GM19372 (cell line): ENCODE measurements around the gene RABAC1.

Experiments
- ATAC-seq: cut with Tn5 transposase; IDR thresholded peaks from one replicate; pipeline ENCODE4 v1.9.1; 2021; ENCODE audit warnings: mild to moderate bottlenecking, low read depth, moderate library complexity; ENCODE audit not compliant: unreplicated experiment

The RABAC1 gene

DNA sequence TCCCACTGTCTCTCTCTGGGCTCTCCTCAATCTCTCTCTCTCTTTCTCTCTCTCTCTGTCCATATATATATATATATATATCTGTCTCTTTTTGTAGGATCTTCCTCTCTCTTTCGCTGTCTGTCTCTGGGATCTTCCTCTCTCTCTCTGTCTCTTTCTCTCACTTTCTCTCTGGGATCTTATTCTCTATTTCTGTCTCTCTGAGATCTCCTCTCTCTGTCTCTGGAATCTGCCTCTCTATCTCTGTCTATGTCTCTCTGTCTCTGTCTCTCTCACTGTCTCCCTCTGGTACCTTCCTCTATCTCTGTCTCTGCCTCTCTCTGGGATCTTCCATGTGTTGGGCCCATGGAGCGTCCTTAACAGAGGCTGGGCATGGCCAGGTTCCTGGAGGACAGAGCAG lies 31.5 kb upstream of the RABAC1 start:
- no peak for ATAC-seq

DNA sequence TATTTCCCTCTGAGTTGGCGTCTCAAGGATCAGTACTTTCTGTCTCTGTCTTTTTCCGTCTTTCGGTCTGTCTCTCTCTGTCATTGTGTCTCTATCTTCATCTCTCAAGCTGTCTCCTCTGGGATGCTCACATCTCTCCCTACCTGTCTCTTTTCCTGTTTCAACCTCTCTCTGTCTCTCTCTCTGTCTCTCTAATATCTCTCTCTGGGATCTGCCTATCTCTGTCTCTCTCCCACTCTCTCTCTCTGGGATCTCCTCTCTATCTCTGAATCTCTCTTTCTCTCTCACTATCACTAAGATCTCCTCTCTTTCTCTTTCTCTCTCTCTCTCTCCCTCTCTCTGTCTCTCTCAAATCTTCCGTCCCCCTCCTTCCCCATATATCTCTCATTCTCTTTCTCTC lies 30.9 kb upstream of the RABAC1 start:
- no peak for ATAC-seq

DNA sequence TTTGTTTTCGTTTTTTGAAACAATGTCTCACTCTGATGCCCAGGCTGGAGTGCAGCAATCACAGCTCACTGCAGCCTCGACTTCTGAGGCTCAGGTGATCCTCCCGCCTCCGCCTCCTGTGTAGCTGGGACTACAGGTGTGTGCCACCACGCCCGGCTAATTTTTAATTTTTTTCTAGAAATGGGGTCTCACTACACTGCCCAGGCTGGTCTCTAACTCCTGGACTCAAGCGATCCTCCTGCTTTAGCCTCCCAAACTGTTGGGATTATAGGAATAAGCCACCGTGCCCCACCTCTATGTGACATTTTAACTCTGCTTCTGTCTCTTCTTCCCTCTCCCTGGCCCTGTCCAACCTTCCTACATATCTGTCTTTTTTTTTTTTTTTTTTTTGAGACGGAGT lies 29.8 kb upstream of the RABAC1 start:
- ATAC-seq, result no peak

DNA sequence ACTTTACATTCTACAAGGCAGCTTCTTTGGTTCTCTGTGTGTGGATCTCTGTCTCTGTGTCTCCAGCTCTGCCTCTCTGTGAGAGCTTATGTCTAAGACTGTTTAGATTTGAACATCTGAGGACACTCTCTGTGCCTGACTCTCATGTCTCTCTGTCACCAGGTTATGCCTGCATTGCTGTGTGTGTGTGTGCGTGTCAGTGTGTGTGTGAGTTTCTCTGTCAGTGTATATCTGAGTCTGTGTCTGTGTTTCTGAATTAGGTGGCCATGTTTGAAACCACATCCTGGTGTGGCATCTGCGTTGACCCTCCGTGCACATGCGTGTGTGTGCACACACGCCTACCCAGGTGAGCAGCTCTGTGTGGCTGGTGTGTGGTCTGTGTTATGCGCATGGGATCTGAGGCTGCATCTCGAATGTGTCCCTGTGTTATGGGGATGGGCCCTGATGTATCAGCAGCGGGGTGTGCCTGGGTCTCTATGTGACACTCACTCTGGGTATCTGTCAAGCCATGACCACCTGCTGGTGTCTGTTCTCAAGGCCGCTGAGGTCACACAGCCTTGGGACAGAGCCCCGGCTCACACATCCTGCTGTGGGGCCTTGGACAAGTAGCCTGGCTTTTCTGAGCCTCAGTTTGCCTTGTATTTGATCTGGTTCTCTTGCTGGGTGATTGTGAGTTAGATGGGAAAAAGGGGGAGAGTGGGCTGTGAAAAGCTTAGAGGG lies 28.2 kb upstream of the RABAC1 start:
- ATAC-seq, result no peak

DNA sequence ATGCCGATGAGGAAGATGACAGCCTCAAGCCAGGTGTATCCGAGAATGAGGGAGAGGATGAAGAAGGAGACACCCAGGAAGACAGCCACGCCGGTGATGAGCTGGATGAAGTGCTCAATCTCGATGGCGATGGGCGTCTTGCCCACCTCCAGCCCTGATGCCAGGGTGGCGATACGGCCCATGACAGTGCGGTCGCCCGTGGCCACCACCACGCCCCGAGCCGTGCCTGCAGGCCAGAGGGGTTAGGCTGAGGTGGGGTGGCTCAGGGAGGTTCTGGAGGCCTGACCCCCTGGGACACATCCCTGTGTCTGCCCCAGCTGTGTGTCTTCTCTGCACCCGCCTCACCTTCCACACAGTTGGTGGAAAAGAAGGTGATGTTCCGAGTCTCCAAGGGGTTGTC lies 25.8 kb upstream of the RABAC1 start:
- no peak for ATAC-seq

DNA sequence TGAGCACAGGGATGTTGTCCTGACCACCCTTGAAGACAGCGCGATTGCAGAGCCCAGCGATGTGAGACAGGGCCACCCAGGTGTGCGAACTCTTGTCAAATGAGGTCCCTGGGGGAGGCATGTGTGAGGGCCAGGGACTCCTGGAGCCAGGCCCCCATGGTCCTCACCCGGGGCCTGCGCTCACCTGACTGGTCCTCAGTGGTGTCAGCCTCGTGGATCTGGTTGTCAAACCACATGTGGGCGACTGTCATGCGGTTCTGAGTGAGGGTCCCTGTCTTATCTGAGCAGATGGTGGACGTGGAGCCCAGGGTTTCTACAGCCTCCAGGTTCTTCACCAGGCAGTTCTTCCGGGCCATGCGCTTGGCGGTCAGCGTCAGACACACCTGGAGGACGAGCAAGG lies 22.6 kb upstream of the RABAC1 start:
- ATAC-seq, result no peak

DNA sequence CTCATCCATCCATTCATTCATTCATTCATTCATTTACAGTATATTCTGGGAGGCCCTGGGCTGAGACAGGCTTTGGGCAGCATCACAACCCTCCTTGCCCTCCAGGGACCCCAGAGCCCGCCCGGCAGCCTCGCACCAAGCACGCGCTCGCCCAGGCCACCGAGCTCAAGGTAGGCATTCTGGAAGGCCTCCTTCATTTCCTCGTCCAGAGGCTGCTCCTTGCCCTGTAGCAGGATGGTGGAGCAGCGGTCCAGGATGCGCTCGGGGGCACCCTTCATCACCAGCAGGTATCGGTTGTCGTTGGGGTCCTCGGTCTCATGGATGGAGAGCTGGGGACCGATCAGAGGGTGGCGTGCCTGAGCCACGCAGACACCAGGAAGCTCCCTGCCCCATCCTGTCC lies 19.3 kb upstream of the RABAC1 start:
- ATAC-seq, result no peak

DNA sequence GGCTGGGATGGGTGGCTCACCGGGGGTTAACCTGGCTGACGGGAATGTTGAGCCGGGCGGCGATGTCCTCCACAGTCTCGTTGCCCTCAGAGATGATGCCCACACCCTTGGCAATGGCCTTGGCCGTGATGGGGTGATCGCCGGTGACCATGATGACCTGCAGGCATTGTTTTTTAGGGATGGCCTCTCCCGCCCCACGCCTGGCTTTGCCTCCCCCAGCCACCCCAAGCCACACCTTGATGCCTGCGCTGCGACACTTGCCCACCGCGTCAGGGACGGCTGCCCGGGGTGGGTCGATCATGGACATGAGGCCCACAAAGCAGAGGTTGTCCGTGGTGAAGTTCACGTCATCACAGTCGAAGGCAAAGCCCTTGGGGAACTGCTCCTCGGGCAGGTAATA lies 18.8 kb upstream of the RABAC1 start:
- ATAC-seq, result no peak

GRCh38 chr19:41974652-41975051 lies 15.5 kb upstream of the RABAC1 start:
- no peak for ATAC-seq

- ATAC-seq, result no peak
Measured at GRCh38 chr19:41971363-41971762, 12.2 kb upstream of the RABAC1 start.

- no peak for ATAC-seq
Measured at GRCh38 chr19:41969772-41970458, 10.8 kb upstream of the RABAC1 start.

DNA sequence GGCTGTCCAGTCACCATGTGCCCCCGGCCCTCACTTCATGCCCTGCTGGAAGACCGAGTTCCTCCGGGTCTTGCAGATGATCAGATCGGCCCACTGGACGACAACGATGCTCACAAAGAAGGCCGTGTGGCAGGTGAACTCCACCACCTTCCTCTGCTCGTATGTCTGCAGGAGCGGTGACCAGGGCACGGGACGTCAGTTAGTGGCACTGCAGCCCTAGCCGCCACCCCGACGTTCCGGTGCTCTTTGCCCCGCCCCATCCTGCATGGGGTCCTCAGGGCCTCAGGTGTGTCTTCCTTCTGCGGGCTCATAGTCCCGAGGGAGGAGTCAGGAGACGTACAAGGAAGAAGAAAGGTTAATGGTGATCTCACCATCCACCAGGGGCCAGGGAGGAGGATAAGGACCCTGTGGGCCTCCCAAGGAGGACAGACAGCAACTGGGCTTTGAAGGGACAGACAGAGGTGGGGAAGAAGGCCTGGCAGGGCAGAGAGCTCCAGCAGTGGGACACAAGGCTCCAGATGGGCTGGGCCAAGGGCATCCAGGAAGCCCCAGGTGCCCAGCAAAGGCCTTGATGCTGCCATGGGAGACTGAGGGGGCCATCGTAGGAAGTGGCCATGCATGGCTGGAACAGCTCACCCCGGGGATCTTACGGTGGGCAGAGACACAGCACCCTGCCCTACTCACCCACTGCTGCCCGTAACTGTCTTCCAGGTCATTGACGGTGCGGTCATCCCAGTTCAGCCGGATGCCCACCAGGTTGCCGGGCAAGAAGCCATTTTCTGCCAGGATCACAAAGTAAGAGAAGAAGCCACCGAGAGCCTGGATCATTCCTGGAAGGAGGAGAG lies 9.9 kb upstream of the RABAC1 start:
- no peak for ATAC-seq

DNA sequence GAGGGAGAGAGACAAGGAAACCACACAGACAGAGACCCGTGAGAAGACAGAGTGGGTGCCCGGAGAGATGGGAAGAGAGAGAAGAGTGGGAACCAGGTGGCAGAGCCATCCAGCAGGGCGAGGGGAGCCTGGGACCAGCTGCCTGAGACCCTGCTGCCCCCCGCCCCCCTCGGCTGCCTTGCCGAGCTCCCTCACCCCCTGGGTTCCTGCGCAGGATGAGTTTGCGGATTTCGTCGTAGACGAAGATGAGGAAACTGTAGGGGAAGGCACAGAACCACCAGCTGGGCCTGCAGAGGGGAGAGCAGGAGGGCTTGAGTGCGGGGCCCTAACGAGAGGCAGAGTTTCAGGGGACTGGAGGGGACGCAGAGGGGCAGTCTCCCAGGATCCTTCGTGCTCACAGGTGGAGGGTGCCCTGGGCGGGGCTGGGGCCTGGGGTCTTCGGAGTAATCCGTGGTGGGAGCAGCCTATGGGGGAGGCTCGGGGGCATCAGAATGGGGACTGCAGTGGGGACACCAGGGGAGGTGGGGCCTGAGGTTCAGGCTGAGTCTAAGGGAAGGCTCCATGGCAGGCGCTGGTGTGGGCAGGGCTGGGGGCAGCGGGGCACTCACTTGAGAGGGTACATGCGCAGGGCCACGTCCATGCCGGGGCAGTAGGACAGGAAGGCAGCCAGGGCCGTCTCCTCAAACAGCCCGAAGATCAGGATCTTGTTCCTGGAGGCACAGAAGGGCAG lies 8.1 kb upstream of the RABAC1 start:
- no peak for ATAC-seq

DNA sequence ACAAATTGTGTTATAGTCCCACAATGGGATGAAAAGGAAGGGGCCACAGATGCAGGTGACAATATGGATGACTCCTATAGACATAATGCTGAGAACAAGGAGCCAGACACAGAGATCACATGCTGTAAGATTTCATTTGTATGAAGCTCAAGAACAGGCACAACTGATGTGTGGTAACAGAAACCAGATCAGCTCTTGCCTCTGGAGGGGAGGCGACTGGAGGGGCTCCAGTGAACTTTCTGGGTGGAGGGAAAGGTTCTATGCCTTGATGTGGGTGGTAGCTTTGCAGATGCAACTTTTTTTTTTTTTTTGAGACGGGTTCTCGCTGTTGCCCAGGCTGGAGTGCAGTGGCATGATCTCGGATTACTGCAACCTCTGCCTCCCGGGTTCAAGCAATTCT lies 6.0 kb upstream of the RABAC1 start:
- no peak for ATAC-seq

DNA sequence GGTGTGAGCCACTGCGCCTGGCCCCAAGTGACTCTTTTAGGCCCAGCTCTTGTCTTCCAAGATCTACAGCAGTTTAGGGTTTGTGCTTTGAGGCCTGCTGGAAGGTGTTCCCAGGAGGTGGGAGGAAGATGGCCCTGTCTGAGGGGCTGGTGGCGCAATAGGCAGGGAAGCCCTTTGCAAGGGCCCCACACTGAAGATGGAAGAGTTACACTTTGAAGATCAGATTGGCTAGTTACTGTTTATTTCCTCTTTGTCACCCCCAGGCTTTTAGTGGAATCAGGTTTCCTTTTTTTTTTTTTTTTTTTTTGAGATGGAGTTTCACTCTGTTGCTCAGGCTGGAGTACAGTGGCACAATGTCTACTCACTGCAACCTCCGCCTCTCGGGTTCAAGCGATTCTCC lies 1.9 kb upstream of the RABAC1 start:
- ATAC-seq, result no peak

GRCh38 chr19:41958367-41959055 lies 610 bp downstream of the RABAC1 start:
- peak; percentile 50 for ATAC-seq

GRCh38 chr19:41957838-41958366 lies 1.2 kb downstream of the RABAC1 start:
- no peak for ATAC-seq

- no peak for ATAC-seq
Measured at GRCh38 chr19:41957161-41957837, 1.8 kb downstream of the RABAC1 start.

DNA sequence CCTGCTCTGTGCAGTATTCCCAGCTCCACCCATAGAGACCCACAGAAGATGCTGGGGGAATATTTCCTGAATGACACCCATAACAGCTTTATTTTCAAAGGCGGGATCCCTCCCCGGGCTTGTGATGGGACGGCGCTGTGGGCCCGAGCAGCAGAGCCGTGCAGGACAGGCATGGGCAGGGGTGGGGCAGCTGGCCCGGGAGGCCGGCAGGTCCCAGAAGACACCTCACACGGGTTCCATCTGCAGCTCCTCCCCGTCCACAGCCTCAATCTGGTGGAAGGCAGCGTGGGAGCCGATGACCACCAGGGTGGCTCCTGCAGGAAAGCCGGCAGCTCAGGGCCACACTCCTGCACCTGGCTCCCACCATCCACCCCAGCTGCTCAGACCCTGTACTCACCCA lies 2.5 kb downstream of the RABAC1 start:
- ATAC-seq, result no peak
